Hindlimb muscle (tissue), 1 donor: ENCODE measurements around the gene ZNF438. TPM values are rescaled to one million over a fixed set of nuclear protein-coding genes. Genes with fewer than 3 reads are reported as not detected.
"Not testable (repeated sequence)": the region's sequence is repeated elsewhere in the genome, so short reads cannot be mapped to it uniquely, and the experiment has no call there.

ENCODE experiments used
- DNase-seq: peaks from one replicate; pipeline ENCODE4 v3.0.0-alpha.2; 2013
- polyA plus RNA-seq: library from polyadenylated mRNA; unstranded; fragments of 120-200 nt; gene quantifications from one replicate; pipeline ENCODE4 v1.2.1, GENCODE V29; 2013; ENCODE audit not compliant: insufficient read length

The ZNF438 gene
- polyA plus RNA-seq, 1 donor = 15.5 TPM

- no peak for DNase-seq
These were observed 9.3 kb upstream of the ZNF438 start for GRCh38 chr10:31041011-31041410.

- not testable (repeated sequence) for DNase-seq
These were observed 7.3 kb upstream of the ZNF438 start for GRCh38 chr10:31039006-31039405.

- DNase-seq = no peak
These were observed 6.1 kb upstream of the ZNF438 start for GRCh38 chr10:31037749-31038148.

GRCh38 chr10:31036209-31036608, 4.5 kb upstream of the ZNF438 start:
- no peak for DNase-seq

GRCh38 chr10:31035266-31035798, 3.7 kb upstream of the ZNF438 start:
- DNase-seq = no peak

GRCh38 chr10:31034098-31034909, 2.6 kb upstream of the ZNF438 start:
- no peak for DNase-seq

- DNase-seq = peak; percentile 76
These were observed 1.5 kb upstream of the ZNF438 start for GRCh38 chr10:31033147-31033546.

- peak; percentile 96 for DNase-seq
These were observed 830 bp upstream of the ZNF438 start for GRCh38 chr10:31032258-31033132.

GRCh38 chr10:31031205-31031557, 484 bp downstream of the ZNF438 start:
- no peak for DNase-seq

GRCh38 chr10:31030800-31031199, 865 bp downstream of the ZNF438 start:
- no peak for DNase-seq

- DNase-seq = no peak
These were observed 1.4 kb downstream of the ZNF438 start for GRCh38 chr10:31030260-31030659.

- no peak for DNase-seq
These were observed 3.6 kb downstream of the ZNF438 start for GRCh38 chr10:31028081-31028480.

- DNase-seq = not testable (repeated sequence)
These were observed 5.4 kb downstream of the ZNF438 start for GRCh38 chr10:31026279-31026678.

- no peak for DNase-seq
These were observed 6.5 kb downstream of the ZNF438 start for GRCh38 chr10:31025142-31025541.

GRCh38 chr10:31023558-31023957, 8.1 kb downstream of the ZNF438 start:
- no peak for DNase-seq

GRCh38 chr10:31020209-31020608, 11.5 kb downstream of the ZNF438 start:
- no peak for DNase-seq

- no peak for DNase-seq
These were observed 12.7 kb downstream of the ZNF438 start for GRCh38 chr10:31018962-31019361.

- DNase-seq = no peak
These were observed 13.3 kb downstream of the ZNF438 start for GRCh38 chr10:31018356-31018750.

GRCh38 chr10:31017534-31018355, 13.9 kb downstream of the ZNF438 start:
- DNase-seq = no peak

- no peak for DNase-seq
These were observed 17.3 kb downstream of the ZNF438 start for GRCh38 chr10:31014161-31014875.

GRCh38 chr10:31013331-31013730, 18.3 kb downstream of the ZNF438 start:
- DNase-seq = no peak

- DNase-seq = no peak
These were observed 20.0 kb downstream of the ZNF438 start for GRCh38 chr10:31011665-31012022.
